ENCODE results near the gene CST1.
"Not testable (repeated sequence)": the region's sequence is repeated elsewhere in the genome, so short reads cannot be mapped to it uniquely, and the experiment has no call there.

CST1 gene

GRCh38 chr20:23750786-23751185 is at the start of gene CST1:
CST1 (minus strand) TSS chr20:23750935; CDS start chr20:23750866, 69 bp downstream.
- H3K4me1 ChIP-seq (ENCODE audit: control insufficient read depth, insufficient read depth, low read length) = peaks cover 23% of the 10 kb centered on the region
- not testable (repeated sequence) for H3K9me3 ChIP-seq (ENCODE audit: control insufficient read depth, low read length); H3K27me3 ChIP-seq (replicated peaks; ENCODE audit: control insufficient read depth, insufficient read depth, low read length); DNase-seq (ENCODE audit: low read depth); H3K36me3 ChIP-seq (ENCODE audit: control insufficient read depth, insufficient read depth, low read length, severe bottlenecking); H3K9ac ChIP-seq (ENCODE audit: low read length); H3K4me3 ChIP-seq (ENCODE audit: low read length)

GRCh38 chr20:23799216-23799847 is 48.6 kb upstream of the CST1 start:
- not testable (repeated sequence) for H3K4me3 ChIP-seq (ENCODE audit: low read length); H3K9me3 ChIP-seq (ENCODE audit: control insufficient read depth, low read length); H3K9ac ChIP-seq (ENCODE audit: low read length); H3K4me1 ChIP-seq (ENCODE audit: control insufficient read depth, insufficient read depth, low read length); H3K36me3 ChIP-seq (ENCODE audit: control insufficient read depth, insufficient read depth, low read length, severe bottlenecking)
- H3K27me3 ChIP-seq (replicated peaks; ENCODE audit: control insufficient read depth, insufficient read depth, low read length) = peaks cover 29% of the 10 kb centered on the region
- DNase-seq (ENCODE audit: low read depth) = peak; percentile 41

GRCh38 chr20:23795526-23795925 is 44.8 kb upstream of the CST1 start:
- peaks cover 35% of the 10 kb centered on the region for H3K27me3 ChIP-seq (replicated peaks; ENCODE audit: control insufficient read depth, insufficient read depth, low read length)
- no peak overlapping the region for H3K9ac ChIP-seq (ENCODE audit: low read length)
- no peak overlapping the region for H3K4me3 ChIP-seq (ENCODE audit: low read length)
- no peak for DNase-seq (ENCODE audit: low read depth)
- no peaks in the 10 kb centered on the region for H3K36me3 ChIP-seq (ENCODE audit: control insufficient read depth, insufficient read depth, low read length, severe bottlenecking)
- H3K9me3 ChIP-seq (ENCODE audit: control insufficient read depth, low read length) = no peaks in the 10 kb centered on the region
- H3K4me1 ChIP-seq (ENCODE audit: control insufficient read depth, insufficient read depth, low read length) = no peaks in the 10 kb centered on the region

- no peak overlapping the region for H3K9ac ChIP-seq (ENCODE audit: low read length)
- no peaks in the 10 kb centered on the region for H3K36me3 ChIP-seq (ENCODE audit: control insufficient read depth, insufficient read depth, low read length, severe bottlenecking)
- H3K4me1 ChIP-seq (ENCODE audit: control insufficient read depth, insufficient read depth, low read length) = no peaks in the 10 kb centered on the region
- DNase-seq (ENCODE audit: low read depth) = no peak
- H3K9me3 ChIP-seq (ENCODE audit: control insufficient read depth, low read length) = no peaks in the 10 kb centered on the region
- peaks cover 35% of the 10 kb centered on the region for H3K27me3 ChIP-seq (replicated peaks; ENCODE audit: control insufficient read depth, insufficient read depth, low read length)
- no peak overlapping the region for H3K4me3 ChIP-seq (ENCODE audit: low read length)
Observed at GRCh38 chr20:23794841-23795240, 44.1 kb upstream of the CST1 start.

GRCh38 chr20:23794065-23794464 is 43.3 kb upstream of the CST1 start:
- no peaks in the 10 kb centered on the region for H3K4me1 ChIP-seq (ENCODE audit: control insufficient read depth, insufficient read depth, low read length)
- no peak overlapping the region for H3K4me3 ChIP-seq (ENCODE audit: low read length)
- no peak for DNase-seq (ENCODE audit: low read depth)
- H3K9me3 ChIP-seq (ENCODE audit: control insufficient read depth, low read length) = no peaks in the 10 kb centered on the region
- H3K36me3 ChIP-seq (ENCODE audit: control insufficient read depth, insufficient read depth, low read length, severe bottlenecking) = no peaks in the 10 kb centered on the region
- H3K27me3 ChIP-seq (replicated peaks; ENCODE audit: control insufficient read depth, insufficient read depth, low read length) = peaks cover 35% of the 10 kb centered on the region
- H3K9ac ChIP-seq (ENCODE audit: low read length) = no peak overlapping the region

- peaks cover 46% of the 10 kb centered on the region for H3K27me3 ChIP-seq (replicated peaks; ENCODE audit: control insufficient read depth, insufficient read depth, low read length)
- peaks cover 6% of the 10 kb centered on the region for H3K4me1 ChIP-seq (ENCODE audit: control insufficient read depth, insufficient read depth, low read length)
- no peaks in the 10 kb centered on the region for H3K36me3 ChIP-seq (ENCODE audit: control insufficient read depth, insufficient read depth, low read length, severe bottlenecking)
- H3K9ac ChIP-seq (ENCODE audit: low read length) = no peak overlapping the region
- peaks cover 10% of the 10 kb centered on the region for H3K9me3 ChIP-seq (ENCODE audit: control insufficient read depth, low read length)
- no peak overlapping the region for H3K4me3 ChIP-seq (ENCODE audit: low read length)
- DNase-seq (ENCODE audit: low read depth) = no peak
Observed at GRCh38 chr20:23783447-23783846, 32.7 kb upstream of the CST1 start.

GRCh38 chr20:23782366-23782983 is 31.7 kb upstream of the CST1 start:
- H3K4me1 ChIP-seq (ENCODE audit: control insufficient read depth, insufficient read depth, low read length) = peaks cover 10% of the 10 kb centered on the region
- peaks cover 46% of the 10 kb centered on the region for H3K27me3 ChIP-seq (replicated peaks; ENCODE audit: control insufficient read depth, insufficient read depth, low read length)
- peak; percentile 42 for DNase-seq (ENCODE audit: low read depth)
- peaks cover 7% of the 10 kb centered on the region for H3K9me3 ChIP-seq (ENCODE audit: control insufficient read depth, low read length)
- H3K9ac ChIP-seq (ENCODE audit: low read length) = no peak overlapping the region
- H3K36me3 ChIP-seq (ENCODE audit: control insufficient read depth, insufficient read depth, low read length, severe bottlenecking) = no peaks in the 10 kb centered on the region
- no peak overlapping the region for H3K4me3 ChIP-seq (ENCODE audit: low read length)

- Histone ChIP-seq H3K27me3 (replicated peaks; ENCODE audit: control insufficient read depth, insufficient read depth, low read length) (peaks cover 47% of the 10 kb centered on the region), H3K4me1 (ENCODE audit: control insufficient read depth, insufficient read depth, low read length) (peaks cover 18% of the 10 kb centered on the region), H3K4me3 (ENCODE audit: low read length) (peak overlapping the region; percentile 6)
- not testable (repeated sequence) for H3K36me3 ChIP-seq (ENCODE audit: control insufficient read depth, insufficient read depth, low read length, severe bottlenecking); H3K9ac ChIP-seq (ENCODE audit: low read length); H3K9me3 ChIP-seq (ENCODE audit: control insufficient read depth, low read length)
- peak; percentile 60 for DNase-seq (ENCODE audit: low read depth)
Observed at GRCh38 chr20:23778676-23779075, 27.9 kb upstream of the CST1 start.

- H3K9me3 ChIP-seq (ENCODE audit: control insufficient read depth, low read length); DNase-seq (ENCODE audit: low read depth); H3K9ac ChIP-seq (ENCODE audit: low read length); H3K36me3 ChIP-seq (ENCODE audit: control insufficient read depth, insufficient read depth, low read length, severe bottlenecking); H3K4me3 ChIP-seq (ENCODE audit: low read length): not testable (repeated sequence)
- Histone ChIP-seq H3K27me3 (replicated peaks; ENCODE audit: control insufficient read depth, insufficient read depth, low read length) (peaks cover 48% of the 10 kb centered on the region), H3K4me1 (ENCODE audit: control insufficient read depth, insufficient read depth, low read length) (peaks cover 18% of the 10 kb centered on the region)
Observed at GRCh38 chr20:23777380-23777779, 26.6 kb upstream of the CST1 start.

GRCh38 chr20:23776067-23776771 is 25.5 kb upstream of the CST1 start:
- Histone ChIP-seq H3K4me3 (ENCODE audit: low read length) (no peak overlapping the region), H3K9me3 (ENCODE audit: control insufficient read depth, low read length) (peaks cover 7% of the 10 kb centered on the region), H3K4me1 (ENCODE audit: control insufficient read depth, insufficient read depth, low read length) (peaks cover 18% of the 10 kb centered on the region), H3K27me3 (replicated peaks; ENCODE audit: control insufficient read depth, insufficient read depth, low read length) (peaks cover 48% of the 10 kb centered on the region), H3K9ac (ENCODE audit: low read length) (no peak overlapping the region), H3K36me3 (ENCODE audit: control insufficient read depth, insufficient read depth, low read length, severe bottlenecking) (no peaks in the 10 kb centered on the region)
- DNase-seq (ENCODE audit: low read depth) = peak; percentile 5

GRCh38 chr20:23774081-23774480 is 23.3 kb upstream of the CST1 start:
- H3K4me3 ChIP-seq (ENCODE audit: low read length) = no peak overlapping the region
- no peak for DNase-seq (ENCODE audit: low read depth)
- no peak overlapping the region for H3K9ac ChIP-seq (ENCODE audit: low read length)
- H3K4me1 ChIP-seq (ENCODE audit: control insufficient read depth, insufficient read depth, low read length) = peaks cover 16% of the 10 kb centered on the region
- H3K9me3 ChIP-seq (ENCODE audit: control insufficient read depth, low read length) = no peaks in the 10 kb centered on the region
- no peaks in the 10 kb centered on the region for H3K36me3 ChIP-seq (ENCODE audit: control insufficient read depth, insufficient read depth, low read length, severe bottlenecking)
- peaks cover 50% of the 10 kb centered on the region for H3K27me3 ChIP-seq (replicated peaks; ENCODE audit: control insufficient read depth, insufficient read depth, low read length)
